CD14-positive monocyte (primary cell): ENCODE results near the gene OR6B1. TPM values are rescaled to one million over a fixed set of nuclear protein-coding genes. Genes with fewer than 3 reads are reported as not detected.

Experiments
- DNase-seq, 3 donors: peaks; one replicate each; pipeline ENCODE4 v3.0.0-alpha.2; 2011 to 2022
- H2AFZ ChIP-seq: 2 replicates; pipeline ENCODE4 v1.6.0; 2012; ENCODE audit warnings: mild to moderate bottlenecking, low read depth, low read length, inconsistent platforms; ENCODE audit not compliant: insufficient read depth, poor library complexity, severe bottlenecking
- H3K27ac ChIP-seq, 2 donors: 1 replicate in 1 of 2; 2 replicates in 1 of 2; pipeline ENCODE4 v1.5.1; 2012 to 2013; ENCODE audit warnings: low read length in 2 of 2, control low read depth in 1 of 2, inconsistent platforms in 1 of 2, low read depth in 1 of 2, mild to moderate bottlenecking in 1 of 2
- H3K27me3 ChIP-seq, 2 donors: one replicate each; pipeline versions ENCODE4 v1.6.0 to v1.6.1; 2011 to 2013; ENCODE audit warnings: low read length in 2 of 2; ENCODE audit not compliant: control insufficient read depth in 2 of 2, insufficient read depth in 2 of 2
- H3K36me3 ChIP-seq, 2 donors: replicated peaks in 1 of 2; 1 replicate in 1 of 2; 2 replicates in 1 of 2; pipeline versions ENCODE4 v1.5.1 to v1.6.1; 2012 to 2013; ENCODE audit warnings: low read length in 2 of 2, control low read depth in 1 of 2, inconsistent platforms in 1 of 2, mild to moderate bottlenecking in 1 of 2; ENCODE audit not compliant: insufficient read depth in 2 of 2, control insufficient read depth in 1 of 2
- H3K4me1 ChIP-seq, 2 donors: 1 replicate in 1 of 2; 2 replicates in 1 of 2; pipeline versions ENCODE4 v1.5.1 to v1.6.1; 2012 to 2013; ENCODE audit warnings: low read length in 2 of 2, control low read depth in 1 of 2, inconsistent platforms in 1 of 2, mild to moderate bottlenecking in 1 of 2, moderate library complexity in 1 of 2; ENCODE audit not compliant: insufficient read depth in 2 of 2, control insufficient read depth in 1 of 2
- H3K4me2 ChIP-seq: replicated peaks from 2 replicates; pipeline ENCODE3; 2012; ENCODE audit warnings: low read length, moderate library complexity, mild to moderate bottlenecking; ENCODE audit not compliant: poor library complexity, severe bottlenecking; ENCODE audit errors: extremely low read depth
- H3K4me3 ChIP-seq, 3 experiments: fragments of 200-600 bp in 1 of 3; sonication (generic) in 1 of 3; replicated peaks in 1 of 3; 1 replicate in 2 of 3; 2 replicates in 1 of 3; pipeline ENCODE4 v1.5.1; 2011 to 2013; ENCODE audit warnings: low read length in 3 of 3, mild to moderate bottlenecking in 3 of 3, control low read depth in 2 of 3, low read depth in 2 of 3, inconsistent platforms in 1 of 3, moderate library complexity in 1 of 3
- H3K79me2 ChIP-seq: 2 replicates; pipeline ENCODE4 v1.6.0; 2012; ENCODE audit warnings: mild to moderate bottlenecking, control low read depth, inconsistent platforms, low read length, moderate library complexity; ENCODE audit not compliant: insufficient read depth
- H3K9ac ChIP-seq: 2 replicates; pipeline ENCODE4 v1.6.0; 2017; ENCODE audit warnings: low read length, mild to moderate bottlenecking; ENCODE audit not compliant: insufficient read depth, poor library complexity, severe bottlenecking
- H3K9me3 ChIP-seq, 2 donors: replicated peaks in 1 of 2; 1 replicate in 1 of 2; 2 replicates in 1 of 2; pipeline versions ENCODE4 v1.5.1 to v1.6.1; 2012 to 2013; ENCODE audit warnings: low read length in 2 of 2, control low read depth in 1 of 2; ENCODE audit not compliant: control insufficient read depth in 1 of 2, insufficient read depth in 1 of 2
- H4K20me1 ChIP-seq: 2 replicates; pipeline ENCODE4 v1.6.0; 2012; ENCODE audit warnings: mild to moderate bottlenecking, low read length, control low read depth, moderate library complexity; ENCODE audit not compliant: insufficient read depth
- H3K27ac Mint-ChIP-seq, 7 donors: one replicate each; pipeline ENCODE4 v1.8.0; 2020; ENCODE audit warnings: mild to moderate bottlenecking in 7 of 7, mixed read lengths in 7 of 7, moderate library complexity in 6 of 7, inconsistent platforms in 2 of 7
- H3K27me3 Mint-ChIP-seq, 3 donors: one replicate each; pipeline ENCODE4 v1.8.0; 2021 to 2022; ENCODE audit warnings: low read depth in 3 of 3, mild to moderate bottlenecking in 3 of 3, mixed read lengths in 3 of 3, moderate library complexity in 3 of 3, inconsistent platforms in 1 of 3
- H3K36me3 Mint-ChIP-seq, 2 donors: one replicate each; pipeline ENCODE4 v1.8.0; 2020; ENCODE audit warnings: mixed read lengths in 2 of 2, inconsistent platforms in 1 of 2, mild to moderate bottlenecking in 1 of 2
- H3K4me1 Mint-ChIP-seq: one replicate; pipeline ENCODE4 v1.8.0; 2020; ENCODE audit warnings: mild to moderate bottlenecking, mixed read lengths
- H3K4me3 Mint-ChIP-seq, 2 donors: one replicate each; pipeline ENCODE4 v1.8.0; 2020; ENCODE audit warnings: mild to moderate bottlenecking in 2 of 2, mixed read lengths in 2 of 2, moderate library complexity in 1 of 2
- H3K9me3 Mint-ChIP-seq, 7 donors: one replicate each; pipeline ENCODE4 v1.8.0; 2020 to 2022; ENCODE audit warnings: mixed read lengths in 7 of 7, mild to moderate bottlenecking in 6 of 7, moderate library complexity in 6 of 7, inconsistent platforms in 2 of 7
- WGBS: methylation state at CpG from one replicate; pipeline ENCODE4 v1.1.5; 2013; ENCODE audit warnings: missing lambda C conversion rate; ENCODE audit not compliant: insufficient coverage; 5-methylcytosine and 5-hydroxymethylcytosine counted together
- intact Hi-C, 2 donors: fragments of 100-400 bp; cut with micrococcal nuclease; formaldehyde crosslinking; loops; one replicate each; pipeline versions ENCODE4 v1.15.0 to v1.15.1; 2023
- polyA plus RNA-seq, 3 donors: library from polyadenylated mRNA; depleted of rRNA in 1 of 3; unstranded in 2 of 3; stranded (reverse) in 1 of 3; fragments of 300-500 nt in 2 of 3; fragments of >200 nt in 1 of 3; fragmentation: Illumina TruSeq in 2 of 3; gene quantifications; 1 replicate in 2 of 3; 2 replicates in 1 of 3; pipeline ENCODE4 v1.2.3, GENCODE V29; 2012 to 2021
- TF ChIP-seq, protein P1 (sequence below): fragments of 200-600 bp; IDR thresholded peaks from one replicate; pipeline ENCODE4 v1.8.0; 2022; ENCODE audit warnings: antibody characterized with exemption, mild to moderate bottlenecking

The OR6B1 gene
- polyA plus RNA-seq, 3 donors = not detected

- intact Hi-C loops = no loop called here
- no peak overlapping the region for H3K27ac Mint-ChIP-seq
- H3K4me2 ChIP-seq = no peak overlapping the region
Observed at GRCh38 chr7:143965280-143965679, 34.8 kb upstream of the OR6B1 start.

DNA sequence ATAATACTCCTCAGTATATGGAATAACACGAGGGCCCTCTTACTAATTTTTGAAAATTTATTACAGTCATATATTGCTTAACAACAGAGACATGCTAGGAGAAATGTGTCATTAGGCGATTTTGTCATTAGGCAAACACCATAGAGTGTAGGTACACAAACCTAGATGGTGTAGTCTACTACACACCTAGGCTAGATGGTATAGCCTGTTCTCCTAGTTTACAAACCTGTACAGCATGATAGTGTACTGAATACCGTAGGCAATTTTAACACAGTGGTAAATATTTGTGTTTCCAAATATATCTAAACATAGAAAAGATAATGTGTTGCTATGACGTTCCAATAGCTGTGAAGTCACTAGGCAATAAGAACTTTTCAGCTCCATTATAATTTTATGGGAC is 32.7 kb upstream of the OR6B1 start:
- H3K4me1 Mint-ChIP-seq = no peaks in the 10 kb centered on the region
- no peak for DNase-seq
- H3K36me3 Mint-ChIP-seq = no peaks in the 10 kb centered on the region

More at GRCh38 chr7:143965280-143965679, 34.8 kb upstream of the OR6B1 start:
- H3K27me3 Mint-ChIP-seq = no peaks in the 10 kb centered on the region
- Histone ChIP-seq H3K27ac (no peak overlapping the region), H3K36me3 (no peaks in the 10 kb centered on the region), H2AFZ (no peak overlapping the region), H3K9me3 (no peaks in the 10 kb centered on the region), H3K27me3 (no peaks in the 10 kb centered on the region), H4K20me1 (no peaks in the 10 kb centered on the region), H3K4me1 (no peaks in the 10 kb centered on the region), H3K4me3 (no peak overlapping the region), H3K9ac (no peak overlapping the region), H3K79me2 (no peaks in the 10 kb centered on the region)
- H3K4me3 Mint-ChIP-seq = no peak overlapping the region
- WGBS = 100% methylated on average over 2 of the region's 2 CpGs
- no peak for DNase-seq
- no peaks in the 10 kb centered on the region for H3K4me1 Mint-ChIP-seq
- no peaks in the 10 kb centered on the region for H3K36me3 Mint-ChIP-seq
- TF ChIP-seq, protein P1, sequence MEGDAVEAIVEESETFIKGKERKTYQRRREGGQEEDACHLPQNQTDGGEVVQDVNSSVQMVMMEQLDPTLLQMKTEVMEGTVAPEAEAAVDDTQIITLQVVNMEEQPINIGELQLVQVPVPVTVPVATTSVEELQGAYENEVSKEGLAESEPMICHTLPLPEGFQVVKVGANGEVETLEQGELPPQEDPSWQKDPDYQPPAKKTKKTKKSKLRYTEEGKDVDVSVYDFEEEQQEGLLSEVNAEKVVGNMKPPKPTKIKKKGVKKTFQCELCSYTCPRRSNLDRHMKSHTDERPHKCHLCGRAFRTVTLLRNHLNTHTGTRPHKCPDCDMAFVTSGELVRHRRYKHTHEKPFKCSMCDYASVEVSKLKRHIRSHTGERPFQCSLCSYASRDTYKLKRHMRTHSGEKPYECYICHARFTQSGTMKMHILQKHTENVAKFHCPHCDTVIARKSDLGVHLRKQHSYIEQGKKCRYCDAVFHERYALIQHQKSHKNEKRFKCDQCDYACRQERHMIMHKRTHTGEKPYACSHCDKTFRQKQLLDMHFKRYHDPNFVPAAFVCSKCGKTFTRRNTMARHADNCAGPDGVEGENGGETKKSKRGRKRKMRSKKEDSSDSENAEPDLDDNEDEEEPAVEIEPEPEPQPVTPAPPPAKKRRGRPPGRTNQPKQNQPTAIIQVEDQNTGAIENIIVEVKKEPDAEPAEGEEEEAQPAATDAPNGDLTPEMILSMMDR = no peak
- peaks cover 0 to 4% (median 3%) of the 10 kb centered on the region in 7 donors for H3K9me3 Mint-ChIP-seq

More for the DNA sequence above, 32.7 kb upstream of the OR6B1 start:
- H3K4me2 ChIP-seq = no peak overlapping the region
- H4K20me1 ChIP-seq = no peaks in the 10 kb centered on the region
- Mint-ChIP-seq H3K27me3 (peaks cover 1 to 3% (median 1%) of the 10 kb centered on the region in 3 donors), H3K4me3 (no peak overlapping the region), H3K9me3 (peaks cover 0 to 7% (median 5%) of the 10 kb centered on the region in 7 donors), H3K27ac (no peak overlapping the region)
- H3K9me3 ChIP-seq = peaks cover 0 to 4% of the 10 kb centered on the region in 2 donors
- H3K4me3 ChIP-seq = no peak overlapping the region
- WGBS = no CpG with 5 or more reads among the region's 4 CpGs
- no peaks in the 10 kb centered on the region for H3K79me2 ChIP-seq
- TF ChIP-seq, protein P1 = no peak
- no peaks in the 10 kb centered on the region for H3K4me1 ChIP-seq
- H3K9ac ChIP-seq = no peak overlapping the region
- no peaks in the 10 kb centered on the region for H3K36me3 ChIP-seq
- H3K27me3 ChIP-seq = no peaks in the 10 kb centered on the region
- intact Hi-C loops = no loop called here
- no peak overlapping the region for H3K27ac ChIP-seq
- no peak overlapping the region for H2AFZ ChIP-seq
